Thoracic aorta (tissue), 2 donors: Measurements from ENCODE around the gene TNK2. TPM values are rescaled to one million over a fixed set of nuclear protein-coding genes. Genes with fewer than 3 reads are reported as not detected.

Experiments used
- ATAC-seq: fragments of 150-250 bp; one replicate; pipeline ENCODE4 v1.8.0; 2017; ENCODE audit warnings: low read depth; ENCODE audit not compliant: insufficient number of reproducible peaks, low FRiP score
- DNase-seq: peaks from one replicate; pipeline ENCODE4 v3.0.0-alpha.2; 2020; ENCODE audit warnings: low spot score
- H3K27ac ChIP-seq, 2 donors: fragments of 200-600 bp; sonication (generic); 1 replicate in 1 of 2; 2 replicates in 1 of 2; pipeline ENCODE4 v1.5.1; 2016; ENCODE audit warnings: mild to moderate bottlenecking in 2 of 2, moderate library complexity in 2 of 2
- H3K27me3 ChIP-seq: fragments of 200-600 bp; sonication (generic); replicated peaks from 2 replicates; pipeline ENCODE4 v1.6.0; 2016; ENCODE audit warnings: mild to moderate bottlenecking; ENCODE audit not compliant: insufficient read depth
- H3K36me3 ChIP-seq: fragments of 200-600 bp; sonication (generic); one replicate; pipeline ENCODE4 v1.5.1; 2016
- H3K4me1 ChIP-seq, 2 donors: fragments of 200-600 bp; sonication (generic); 1 replicate in 1 of 2; 2 replicates in 1 of 2; pipeline versions ENCODE4 v1.5.1 to v1.6.0; 2016; ENCODE audit warnings: low read depth in 2 of 2, mild to moderate bottlenecking in 1 of 2; ENCODE audit not compliant: control insufficient read depth in 1 of 2
- H3K4me3 ChIP-seq: fragments of 200-600 bp; sonication (generic); 2 replicates; pipeline ENCODE4 v1.5.1; 2016; ENCODE audit warnings: mild to moderate bottlenecking
- H3K9me3 ChIP-seq: fragments of 200-600 bp; sonication (generic); 2 replicates; pipeline ENCODE4 v1.5.1; 2016
- total RNA-seq, 2 donors: library from RNA; depleted of rRNA; stranded (reverse); fragments of >200 nt; gene quantifications; one replicate each; pipeline versions ENCODE4 v1.1.0 to v1.2.3, GENCODE V29; 2016
- TF ChIP-seq, protein P1 (sequence below): fragments of 200-600 bp; sonication (generic); IDR thresholded peaks from one replicate; pipeline ENCODE4 v1.5.1; 2019; ENCODE audit warnings: antibody characterized with exemption

TNK2 gene
- total RNA-seq, 2 donors from 2014 or later, result 38.9 to 69.8 TPM

DNA sequence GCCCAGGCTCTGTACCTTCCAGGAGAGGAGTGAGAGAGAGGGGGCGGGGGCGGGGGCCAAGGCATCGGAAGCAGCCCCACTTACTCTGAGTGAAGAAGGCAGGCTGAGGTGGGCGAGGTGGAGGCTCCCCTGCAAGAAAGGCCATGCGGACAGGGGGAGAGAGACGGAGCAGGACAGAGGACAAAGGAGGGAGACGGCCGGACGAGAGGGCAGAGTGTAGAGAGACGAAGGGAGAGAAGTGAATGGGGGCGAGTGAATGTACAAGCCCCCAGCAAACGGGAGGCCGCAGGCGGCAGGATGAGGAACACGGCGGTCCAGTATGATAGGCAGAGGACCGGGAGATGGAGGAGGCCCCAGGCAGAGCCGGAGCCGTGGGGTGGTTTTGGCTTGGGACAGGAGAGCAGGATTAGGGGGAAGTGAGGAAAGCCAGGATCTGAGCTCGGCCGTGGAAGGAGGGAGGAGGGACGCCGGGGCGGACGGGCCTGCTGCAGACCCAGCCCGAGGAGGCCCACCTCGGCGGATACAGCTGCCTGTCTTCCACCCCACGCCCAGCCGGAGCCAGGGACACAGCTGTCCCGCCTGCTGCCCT lies 38.8 kb downstream of the TNK2 start:
- Histone ChIP-seq H3K4me1 (no peaks in the 10 kb centered on the region), H3K9me3 (no peaks in the 10 kb centered on the region), H3K27me3 (no peaks in the 10 kb centered on the region), H3K36me3 (peaks cover 47% of the 10 kb centered on the region), H3K4me3 (no peak overlapping the region), H3K27ac (no peak overlapping the region)
- ATAC-seq, result no peak
- TF ChIP-seq, protein P1, sequence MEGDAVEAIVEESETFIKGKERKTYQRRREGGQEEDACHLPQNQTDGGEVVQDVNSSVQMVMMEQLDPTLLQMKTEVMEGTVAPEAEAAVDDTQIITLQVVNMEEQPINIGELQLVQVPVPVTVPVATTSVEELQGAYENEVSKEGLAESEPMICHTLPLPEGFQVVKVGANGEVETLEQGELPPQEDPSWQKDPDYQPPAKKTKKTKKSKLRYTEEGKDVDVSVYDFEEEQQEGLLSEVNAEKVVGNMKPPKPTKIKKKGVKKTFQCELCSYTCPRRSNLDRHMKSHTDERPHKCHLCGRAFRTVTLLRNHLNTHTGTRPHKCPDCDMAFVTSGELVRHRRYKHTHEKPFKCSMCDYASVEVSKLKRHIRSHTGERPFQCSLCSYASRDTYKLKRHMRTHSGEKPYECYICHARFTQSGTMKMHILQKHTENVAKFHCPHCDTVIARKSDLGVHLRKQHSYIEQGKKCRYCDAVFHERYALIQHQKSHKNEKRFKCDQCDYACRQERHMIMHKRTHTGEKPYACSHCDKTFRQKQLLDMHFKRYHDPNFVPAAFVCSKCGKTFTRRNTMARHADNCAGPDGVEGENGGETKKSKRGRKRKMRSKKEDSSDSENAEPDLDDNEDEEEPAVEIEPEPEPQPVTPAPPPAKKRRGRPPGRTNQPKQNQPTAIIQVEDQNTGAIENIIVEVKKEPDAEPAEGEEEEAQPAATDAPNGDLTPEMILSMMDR, result no peak
- no peak for DNase-seq

DNA sequence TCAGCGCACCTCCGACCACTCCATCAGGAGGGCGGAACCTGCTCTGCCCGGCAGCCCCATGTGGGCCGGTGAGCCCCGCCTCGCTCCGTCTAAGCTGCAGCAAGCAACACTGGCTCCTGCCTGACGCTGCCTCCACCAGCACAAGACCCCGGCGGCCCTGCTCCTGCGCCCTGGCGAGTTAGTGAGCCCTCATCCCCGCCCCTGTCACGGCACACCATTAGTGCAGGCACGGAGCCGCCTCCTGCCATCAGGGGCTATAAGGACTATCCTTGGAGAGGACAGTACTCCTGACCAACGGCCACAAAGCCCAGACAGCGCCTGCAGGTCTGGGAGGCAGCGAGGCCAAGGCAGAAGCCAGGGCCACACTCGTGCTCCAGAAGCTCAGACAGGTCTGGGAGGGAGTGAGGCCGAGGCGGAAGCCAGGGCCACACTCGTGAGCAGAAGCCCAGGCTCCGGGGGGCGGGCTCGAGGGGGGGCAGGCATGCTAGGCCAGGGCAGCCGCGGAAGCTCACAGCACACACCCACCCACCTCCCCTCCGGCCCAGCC lies 39.4 kb downstream of the TNK2 start:
- Histone ChIP-seq H3K9me3 (no peaks in the 10 kb centered on the region), H3K36me3 (peaks cover 47% of the 10 kb centered on the region), H3K4me3 (no peak overlapping the region), H3K27me3 (no peaks in the 10 kb centered on the region), H3K4me1 (peaks cover 0 to 5% of the 10 kb centered on the region in 2 donors), H3K27ac (no peak overlapping the region)
- DNase-seq (no peak), ATAC-seq (no peak)
- TF ChIP-seq, protein P1, result no peak

DNA sequence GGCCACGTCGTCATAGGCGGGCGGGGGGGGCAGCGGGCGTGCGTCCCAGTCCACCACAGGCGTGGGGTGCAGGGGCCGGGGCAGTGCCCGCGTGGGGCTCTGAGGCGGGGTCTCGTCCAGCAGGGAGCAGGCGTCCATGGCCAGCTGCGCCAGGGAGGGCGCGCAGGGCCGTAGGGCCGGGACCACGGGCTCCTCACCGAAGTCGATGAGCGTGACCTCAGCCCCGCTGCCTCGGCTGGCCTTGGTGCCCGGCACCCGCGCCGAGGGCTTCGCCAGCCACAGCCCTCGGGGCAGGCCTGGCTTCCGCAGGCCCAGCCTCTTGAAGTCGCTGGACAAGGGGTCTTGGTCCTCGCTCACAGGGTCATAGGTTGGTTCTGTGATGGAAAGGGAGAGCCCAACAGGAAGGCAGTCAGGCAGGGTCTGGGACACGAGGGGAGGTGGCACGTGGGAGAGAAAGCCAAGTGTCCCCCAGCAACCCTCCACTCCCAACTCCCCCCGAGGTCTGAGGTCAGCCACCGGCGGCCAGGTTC lies 40.0 kb downstream of the TNK2 start:
- ATAC-seq (no peak), DNase-seq (no peak)

DNA sequence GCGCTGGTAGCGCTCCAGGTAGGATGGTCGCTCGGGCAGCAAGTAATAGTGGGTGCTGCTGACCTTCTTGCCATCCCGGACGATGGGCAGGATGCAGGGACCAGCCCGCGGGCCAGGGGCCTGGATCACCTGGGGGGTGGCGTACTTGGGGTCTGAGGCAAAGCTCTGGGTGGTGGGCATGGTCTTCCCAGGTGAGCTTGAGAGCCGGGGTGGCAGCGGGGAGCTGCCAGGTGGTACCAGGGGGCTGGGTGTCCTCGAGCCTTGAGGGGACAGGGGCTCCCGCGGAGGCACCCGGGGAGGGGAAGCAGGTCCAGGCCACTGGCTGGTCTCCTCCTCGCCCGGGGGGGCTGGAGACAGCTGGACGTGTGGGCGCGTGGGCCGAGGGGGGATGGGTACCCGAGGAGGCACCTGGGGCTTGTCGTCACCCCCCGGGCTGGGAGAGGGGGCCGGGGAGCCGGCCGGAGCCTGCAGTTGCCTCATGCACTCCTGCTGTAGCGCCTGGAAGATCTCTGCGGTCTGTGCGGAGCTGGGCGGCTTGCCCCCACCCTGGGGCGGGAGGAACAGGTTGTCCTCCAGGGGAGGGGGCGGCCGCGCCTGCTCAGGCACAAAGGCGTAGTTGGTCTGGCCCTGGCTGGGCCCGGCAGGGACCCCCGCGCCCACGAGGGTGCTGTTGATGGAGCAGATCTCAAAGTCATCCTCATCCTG lies 40.6 kb downstream of the TNK2 start:
- TF ChIP-seq, protein P1, result no peak
- H3K27me3 ChIP-seq, result no peaks in the 10 kb centered on the region
- DNase-seq (no peak), ATAC-seq (no peak)
- peaks cover 0 to 15% of the 10 kb centered on the region in 2 donors for H3K4me1 ChIP-seq
- H3K27ac ChIP-seq, result no peak overlapping the region
- peaks cover 46% of the 10 kb centered on the region for H3K36me3 ChIP-seq
- H3K9me3 ChIP-seq, result no peaks in the 10 kb centered on the region
- no peak overlapping the region for H3K4me3 ChIP-seq

More for the DNA sequence above, 40.0 kb downstream of the TNK2 start:
- Histone ChIP-seq H3K9me3 (no peaks in the 10 kb centered on the region), H3K36me3 (peaks cover 47% of the 10 kb centered on the region), H3K27ac (no peak overlapping the region), H3K4me1 (peaks cover 0 to 10% of the 10 kb centered on the region in 2 donors), H3K27me3 (no peaks in the 10 kb centered on the region), H3K4me3 (no peak overlapping the region)
- TF ChIP-seq, protein P1, result no peak
